HL-60 (cell line): Measurements from ENCODE around the gene FOXC2.

ENCODE experiments used
- GABPA ChIP-seq: IDR thresholded peaks from 2 replicates; pipeline ENCODE4 v1.6.1; 2012; ENCODE audit warnings: low read depth
- POLR2AphosphoS5 ChIP-seq: IDR thresholded peaks from 2 replicates; pipeline ENCODE4 v1.6.1; 2012; ENCODE audit warnings: low read depth
- SPI1 ChIP-seq: IDR thresholded peaks from 2 replicates; pipeline ENCODE4 v1.6.1; 2012; ENCODE audit warnings: low read depth, mild to moderate bottlenecking, borderline replicate concordance
- TF ChIP-seq, protein P1 (sequence below): IDR thresholded peaks from one replicate; pipeline ENCODE4 v1.5.1; 2011; ENCODE audit warnings: low read length, control low read depth, inconsistent platforms; ENCODE audit not compliant: insufficient read depth
- TF ChIP-seq, protein P2 (sequence below): IDR thresholded peaks from 2 replicates; pipeline ENCODE4 v1.6.1; 2012; ENCODE audit warnings: low read depth; ENCODE audit not compliant: insufficient replicate concordance

DNA sequence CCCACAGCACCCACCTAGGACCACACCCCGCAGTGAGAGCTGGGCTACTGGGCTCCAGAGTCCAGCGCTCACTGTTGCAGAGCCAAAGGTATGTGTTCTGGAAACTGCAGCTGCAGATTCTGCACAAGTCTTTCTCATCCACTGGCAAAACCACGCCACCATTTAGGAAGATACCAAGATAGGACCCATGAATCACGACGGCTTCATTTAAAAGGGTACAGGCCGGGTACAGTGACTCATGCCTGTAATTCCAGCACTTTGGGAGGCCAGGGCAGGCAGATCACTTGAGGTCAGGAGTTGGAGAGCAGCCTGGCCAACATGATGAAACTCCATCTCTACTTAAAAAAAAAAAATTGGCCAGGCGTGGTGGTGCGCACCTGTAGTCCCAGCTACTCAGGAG lies 37.5 kb upstream of the FOXC2 start:
- TF ChIP-seq, protein P1, sequence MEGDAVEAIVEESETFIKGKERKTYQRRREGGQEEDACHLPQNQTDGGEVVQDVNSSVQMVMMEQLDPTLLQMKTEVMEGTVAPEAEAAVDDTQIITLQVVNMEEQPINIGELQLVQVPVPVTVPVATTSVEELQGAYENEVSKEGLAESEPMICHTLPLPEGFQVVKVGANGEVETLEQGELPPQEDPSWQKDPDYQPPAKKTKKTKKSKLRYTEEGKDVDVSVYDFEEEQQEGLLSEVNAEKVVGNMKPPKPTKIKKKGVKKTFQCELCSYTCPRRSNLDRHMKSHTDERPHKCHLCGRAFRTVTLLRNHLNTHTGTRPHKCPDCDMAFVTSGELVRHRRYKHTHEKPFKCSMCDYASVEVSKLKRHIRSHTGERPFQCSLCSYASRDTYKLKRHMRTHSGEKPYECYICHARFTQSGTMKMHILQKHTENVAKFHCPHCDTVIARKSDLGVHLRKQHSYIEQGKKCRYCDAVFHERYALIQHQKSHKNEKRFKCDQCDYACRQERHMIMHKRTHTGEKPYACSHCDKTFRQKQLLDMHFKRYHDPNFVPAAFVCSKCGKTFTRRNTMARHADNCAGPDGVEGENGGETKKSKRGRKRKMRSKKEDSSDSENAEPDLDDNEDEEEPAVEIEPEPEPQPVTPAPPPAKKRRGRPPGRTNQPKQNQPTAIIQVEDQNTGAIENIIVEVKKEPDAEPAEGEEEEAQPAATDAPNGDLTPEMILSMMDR: no peak
- TF ChIP-seq POLR2AphosphoS5: no peak
- no peak for TF ChIP-seq GABPA
- TF ChIP-seq, protein P2, sequence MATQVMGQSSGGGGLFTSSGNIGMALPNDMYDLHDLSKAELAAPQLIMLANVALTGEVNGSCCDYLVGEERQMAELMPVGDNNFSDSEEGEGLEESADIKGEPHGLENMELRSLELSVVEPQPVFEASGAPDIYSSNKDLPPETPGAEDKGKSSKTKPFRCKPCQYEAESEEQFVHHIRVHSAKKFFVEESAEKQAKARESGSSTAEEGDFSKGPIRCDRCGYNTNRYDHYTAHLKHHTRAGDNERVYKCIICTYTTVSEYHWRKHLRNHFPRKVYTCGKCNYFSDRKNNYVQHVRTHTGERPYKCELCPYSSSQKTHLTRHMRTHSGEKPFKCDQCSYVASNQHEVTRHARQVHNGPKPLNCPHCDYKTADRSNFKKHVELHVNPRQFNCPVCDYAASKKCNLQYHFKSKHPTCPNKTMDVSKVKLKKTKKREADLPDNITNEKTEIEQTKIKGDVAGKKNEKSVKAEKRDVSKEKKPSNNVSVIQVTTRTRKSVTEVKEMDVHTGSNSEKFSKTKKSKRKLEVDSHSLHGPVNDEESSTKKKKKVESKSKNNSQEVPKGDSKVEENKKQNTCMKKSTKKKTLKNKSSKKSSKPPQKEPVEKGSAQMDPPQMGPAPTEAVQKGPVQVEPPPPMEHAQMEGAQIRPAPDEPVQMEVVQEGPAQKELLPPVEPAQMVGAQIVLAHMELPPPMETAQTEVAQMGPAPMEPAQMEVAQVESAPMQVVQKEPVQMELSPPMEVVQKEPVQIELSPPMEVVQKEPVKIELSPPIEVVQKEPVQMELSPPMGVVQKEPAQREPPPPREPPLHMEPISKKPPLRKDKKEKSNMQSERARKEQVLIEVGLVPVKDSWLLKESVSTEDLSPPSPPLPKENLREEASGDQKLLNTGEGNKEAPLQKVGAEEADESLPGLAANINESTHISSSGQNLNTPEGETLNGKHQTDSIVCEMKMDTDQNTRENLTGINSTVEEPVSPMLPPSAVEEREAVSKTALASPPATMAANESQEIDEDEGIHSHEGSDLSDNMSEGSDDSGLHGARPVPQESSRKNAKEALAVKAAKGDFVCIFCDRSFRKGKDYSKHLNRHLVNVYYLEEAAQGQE: no peak
- TF ChIP-seq SPI1: no peak
